HFFc6 (cell line): ENCODE measurements around the gene NLGN1. TPM values are rescaled to one million over a fixed set of nuclear protein-coding genes. Genes with fewer than 3 reads are reported as not detected.
A peak's percentile ranks its signal among the peaks of the same experiment; 100 is the strongest.

Source experiments
- DNase-seq: peaks from one replicate; pipeline ENCODE4 v3.0.0-alpha.2; 2018
- H3K27ac Mint-ChIP-seq: 2 replicates; pipeline ENCODE4 v1.8.0; 2020; ENCODE audit warnings: mild to moderate bottlenecking, mixed read lengths
- H3K27me3 Mint-ChIP-seq: 2 replicates; pipeline ENCODE4 v1.8.0; 2021; ENCODE audit warnings: mild to moderate bottlenecking, moderate library complexity, mixed read lengths; ENCODE audit not compliant: insufficient read depth
- H3K36me3 Mint-ChIP-seq: 2 replicates; pipeline ENCODE4 v1.8.0; 2021; ENCODE audit warnings: low read depth, mixed read lengths
- H3K4me1 Mint-ChIP-seq: 2 replicates; pipeline ENCODE4 v1.8.0; 2020; ENCODE audit warnings: low read depth, mixed read lengths
- H3K4me3 Mint-ChIP-seq: 2 replicates; pipeline ENCODE4 v1.8.0; 2020; ENCODE audit warnings: mild to moderate bottlenecking, moderate library complexity, mixed read lengths
- H3K9me3 Mint-ChIP-seq: 2 replicates; pipeline ENCODE4 v1.8.0; 2020; ENCODE audit warnings: mild to moderate bottlenecking, mixed read lengths
- total RNA-seq, 6 experiments: library from RNA; stranded (reverse); fragmentation: NEBNext Ultra II Directional; extraction: Animal tissue kit (Norgen Biotek cat#: 25700); gene quantifications; 2 replicates in 1 of 6; 3 replicates in 5 of 6; pipeline ENCODE4 v1.2.3, GENCODE V29; 2021
- TF ChIP-seq, protein P1 (sequence below): fragments of 200-600 bp; sonication (generic); IDR thresholded peaks from 2 replicates; pipeline ENCODE4 v1.5.0; 2021; ENCODE audit warnings: antibody characterized with exemption, mild to moderate bottlenecking

NLGN1 gene
- total RNA-seq, 6 experiments from 2014 or later = 10.0 to 17.2 (median 15.7) TPM

DNA sequence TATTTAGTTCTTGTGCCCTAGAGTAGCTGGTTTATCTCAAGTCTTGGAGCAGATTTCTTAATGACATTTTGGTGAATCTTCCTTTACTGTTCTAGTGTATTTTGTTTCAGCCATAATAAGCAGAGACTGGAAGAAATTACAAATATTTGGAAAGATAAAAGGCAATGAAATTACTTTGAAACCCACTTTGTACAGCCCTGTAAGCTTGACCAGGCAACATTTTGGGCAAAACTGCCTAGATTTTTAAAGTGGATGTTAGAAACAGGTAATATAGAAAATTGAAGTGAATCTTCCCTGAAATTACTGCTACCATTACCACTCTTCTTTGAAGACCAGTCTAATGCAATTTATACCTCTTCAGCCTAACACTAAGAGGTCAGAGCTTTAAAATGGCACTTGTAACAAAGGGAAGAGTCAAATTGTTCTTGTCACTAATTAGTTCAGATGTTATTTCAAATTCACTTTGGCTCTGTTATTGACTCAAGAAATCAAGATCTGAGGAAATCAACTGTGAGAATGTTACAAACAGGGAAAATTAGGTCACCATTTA lies 589.4 kb downstream of the NLGN1 start:
- TF ChIP-seq, protein P1, sequence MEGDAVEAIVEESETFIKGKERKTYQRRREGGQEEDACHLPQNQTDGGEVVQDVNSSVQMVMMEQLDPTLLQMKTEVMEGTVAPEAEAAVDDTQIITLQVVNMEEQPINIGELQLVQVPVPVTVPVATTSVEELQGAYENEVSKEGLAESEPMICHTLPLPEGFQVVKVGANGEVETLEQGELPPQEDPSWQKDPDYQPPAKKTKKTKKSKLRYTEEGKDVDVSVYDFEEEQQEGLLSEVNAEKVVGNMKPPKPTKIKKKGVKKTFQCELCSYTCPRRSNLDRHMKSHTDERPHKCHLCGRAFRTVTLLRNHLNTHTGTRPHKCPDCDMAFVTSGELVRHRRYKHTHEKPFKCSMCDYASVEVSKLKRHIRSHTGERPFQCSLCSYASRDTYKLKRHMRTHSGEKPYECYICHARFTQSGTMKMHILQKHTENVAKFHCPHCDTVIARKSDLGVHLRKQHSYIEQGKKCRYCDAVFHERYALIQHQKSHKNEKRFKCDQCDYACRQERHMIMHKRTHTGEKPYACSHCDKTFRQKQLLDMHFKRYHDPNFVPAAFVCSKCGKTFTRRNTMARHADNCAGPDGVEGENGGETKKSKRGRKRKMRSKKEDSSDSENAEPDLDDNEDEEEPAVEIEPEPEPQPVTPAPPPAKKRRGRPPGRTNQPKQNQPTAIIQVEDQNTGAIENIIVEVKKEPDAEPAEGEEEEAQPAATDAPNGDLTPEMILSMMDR = no peak
- Mint-ChIP-seq H3K27ac (no peak overlapping the region), H3K4me3 (no peak overlapping the region), H3K4me1 (peaks cover 29% of the 10 kb centered on the region), H3K9me3 (no peaks in the 10 kb centered on the region), H3K27me3 (no peaks in the 10 kb centered on the region), H3K36me3 (peaks cover 3% of the 10 kb centered on the region; the same call in 1 of the 2 replicates)
- DNase-seq = no peak

DNA sequence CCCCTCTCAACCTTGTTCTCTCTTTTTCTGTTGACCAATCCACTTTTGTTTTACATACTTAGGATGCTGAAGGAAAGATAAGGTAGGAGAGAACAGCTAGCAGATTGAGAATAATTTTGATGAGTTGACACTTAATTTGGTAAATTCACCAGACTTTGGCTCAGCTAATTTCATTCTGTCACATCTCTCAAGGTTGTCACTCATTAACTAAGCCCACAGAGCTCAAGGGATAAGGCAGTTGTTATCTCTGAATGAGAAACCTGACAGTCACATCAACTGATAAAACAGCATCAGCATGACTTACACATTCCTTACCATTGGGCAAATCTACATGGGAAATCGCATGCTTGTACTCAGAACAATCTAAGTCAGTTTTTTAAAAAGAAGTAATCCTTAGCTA lies 591.4 kb downstream of the NLGN1 start:
- H3K27me3 Mint-ChIP-seq = no peaks in the 10 kb centered on the region
- no peaks in the 10 kb centered on the region for H3K9me3 Mint-ChIP-seq
- TF ChIP-seq, protein P1 = no peak
- H3K4me3 Mint-ChIP-seq = no peak overlapping the region
- no peak for DNase-seq
- no peak overlapping the region for H3K27ac Mint-ChIP-seq
- H3K4me1 Mint-ChIP-seq = peaks cover 31% of the 10 kb centered on the region
- peaks cover 3% of the 10 kb centered on the region; the same call in 1 of the 2 replicates for H3K36me3 Mint-ChIP-seq

DNA sequence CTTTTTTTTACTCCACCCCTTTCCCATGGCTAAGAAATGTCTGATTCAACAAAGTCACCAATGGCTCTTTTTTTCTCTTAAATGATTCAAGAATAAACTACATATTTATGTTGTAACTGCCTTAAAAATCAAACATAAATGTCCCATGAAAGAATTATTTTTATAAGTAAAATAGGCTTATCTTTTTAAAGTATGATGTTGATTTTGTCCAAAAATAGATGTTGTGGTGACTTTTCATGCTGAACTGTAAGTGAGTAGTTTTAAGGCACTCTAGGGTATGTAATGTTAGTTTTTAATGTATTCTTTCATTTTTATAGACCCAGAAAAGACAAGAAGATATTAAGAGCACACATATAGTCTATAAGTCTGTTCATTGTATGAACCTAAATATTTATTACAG lies 594.9 kb downstream of the NLGN1 start:
- no peaks in the 10 kb centered on the region for H3K9me3 Mint-ChIP-seq
- peaks cover 34% of the 10 kb centered on the region for H3K4me1 Mint-ChIP-seq
- DNase-seq = no peak
- H3K4me3 Mint-ChIP-seq = no peak overlapping the region
- H3K27me3 Mint-ChIP-seq = no peaks in the 10 kb centered on the region
- TF ChIP-seq, protein P1 = no peak
- H3K36me3 Mint-ChIP-seq = no peaks in the 10 kb centered on the region
- H3K27ac Mint-ChIP-seq = 0 out of 2 replicates have a peak overlapping the region, but pooled peaks have one; percentile 36

DNA sequence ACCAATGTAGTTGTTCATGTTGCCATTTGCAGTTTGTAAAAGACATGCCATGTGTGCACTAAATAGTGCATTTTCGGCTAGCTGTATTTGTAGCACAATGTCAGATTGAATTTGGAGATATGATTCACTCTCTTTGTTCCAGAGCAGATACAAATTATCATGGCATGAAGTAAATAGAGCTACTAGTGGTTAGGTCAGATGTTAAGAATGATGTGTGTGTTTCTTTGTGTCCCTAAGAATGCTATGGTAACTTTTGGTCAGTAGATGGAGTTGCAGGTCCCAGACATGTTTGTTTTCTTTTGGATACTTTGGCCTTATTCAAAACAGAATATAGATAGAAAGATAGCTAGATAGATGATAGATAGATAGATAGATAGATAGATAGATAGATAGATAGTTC lies 595.8 kb downstream of the NLGN1 start:
- H3K27ac Mint-ChIP-seq = peak overlapping the region; percentile 36
- H3K27me3 Mint-ChIP-seq = no peaks in the 10 kb centered on the region

DNA sequence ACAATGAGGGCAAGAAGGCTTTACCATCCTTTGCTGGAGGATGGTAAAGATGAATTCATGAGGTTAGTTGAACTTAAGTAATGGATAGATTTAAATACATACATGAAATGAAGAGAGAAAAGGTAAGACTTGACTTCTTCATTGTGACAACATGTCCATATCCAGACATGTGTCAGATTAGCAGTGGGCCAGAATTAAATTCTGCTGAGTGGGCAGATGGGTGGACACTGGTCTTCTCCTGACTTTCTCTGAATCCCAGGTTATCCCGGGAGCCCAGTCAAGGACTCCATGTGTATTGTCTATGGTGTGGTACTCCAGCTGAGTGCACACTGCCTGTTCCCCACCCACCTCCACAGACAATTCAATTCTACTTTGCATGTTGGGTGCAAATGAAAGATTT lies 603.1 kb downstream of the NLGN1 start:
- no peak overlapping the region for H3K27ac Mint-ChIP-seq
- H3K4me3 Mint-ChIP-seq = no peak overlapping the region
- no peak for DNase-seq
- no peaks in the 10 kb centered on the region for H3K36me3 Mint-ChIP-seq
- peaks cover 13% of the 10 kb centered on the region; the same call in 1 of the 2 replicates for H3K4me1 Mint-ChIP-seq
- H3K27me3 Mint-ChIP-seq = no peaks in the 10 kb centered on the region
- H3K9me3 Mint-ChIP-seq = no peaks in the 10 kb centered on the region
- TF ChIP-seq, protein P1 = no peak

More for the DNA sequence above, 595.8 kb downstream of the NLGN1 start:
- TF ChIP-seq, protein P1 = peak; percentile 73
- H3K36me3 Mint-ChIP-seq = no peaks in the 10 kb centered on the region
- DNase-seq = peak; percentile 77
- H3K4me3 Mint-ChIP-seq = peak overlapping the region; percentile 0; the same call in 1 of the 2 replicates
- H3K9me3 Mint-ChIP-seq = no peaks in the 10 kb centered on the region
- H3K4me1 Mint-ChIP-seq = peaks cover 34% of the 10 kb centered on the region
